ENCODE data around the gene CERKL. TPM values are rescaled to one million over a fixed set of nuclear protein-coding genes. Genes with fewer than 3 reads are reported as not detected.

The CERKL gene
- total RNA-seq, 4 donors from 2014 or later, result 1.5 to 2.6 TPM; not detected in 2

GRCh38 chr2:181655519-181655918 is 1.4 kb downstream of the CERKL start:
- H3K4me3 ChIP-seq, result no peak overlapping the region
- TF ChIP-seq POLR2A (IDR thresholded peaks at IDR 0.05) (no peak), CTCF (IDR thresholded peaks at IDR 0.05) (no peak)
- intact Hi-C loops (cut with DNase I; ENCODE audit: low total_unique reads), result no loop called here
- no peaks in the 10 kb centered on the region for H3K9me3 ChIP-seq
- no peaks in the 10 kb centered on the region for H3K36me3 ChIP-seq
- no peak overlapping the region for H3K27ac ChIP-seq
- DNase-seq, result no peak
- H3K27me3 ChIP-seq, result no peaks in the 10 kb centered on the region
- H3K4me1 ChIP-seq, result peaks cover 0 to 4% of the 10 kb centered on the region in 2 donors

GRCh38 chr2:181649436-181649979 is 7.4 kb downstream of the CERKL start:
- H3K36me3 ChIP-seq, result no peaks in the 10 kb centered on the region
- DNase-seq, result no peak
- no peaks in the 10 kb centered on the region for H3K27me3 ChIP-seq
- H3K4me1 ChIP-seq, result no peaks in the 10 kb centered on the region
- intact Hi-C loops (cut with DNase I; ENCODE audit: low total_unique reads), result no loop called here
- no peak overlapping the region for H3K4me3 ChIP-seq
- H3K9me3 ChIP-seq, result no peaks in the 10 kb centered on the region
- TF ChIP-seq POLR2A (IDR thresholded peaks at IDR 0.05), result no peak
- TF ChIP-seq CTCF (IDR thresholded peaks at IDR 0.05), result no peak
- no peak overlapping the region for H3K27ac ChIP-seq

GRCh38 chr2:181648478-181649155 is 8.3 kb downstream of the CERKL start:
- DNase-seq, result no peak
- Histone ChIP-seq H3K27me3 (no peaks in the 10 kb centered on the region), H3K36me3 (no peaks in the 10 kb centered on the region), H3K4me1 (no peaks in the 10 kb centered on the region), H3K4me3 (no peak overlapping the region), H3K27ac (no peak overlapping the region), H3K9me3 (no peaks in the 10 kb centered on the region)
- TF ChIP-seq POLR2A (IDR thresholded peaks at IDR 0.05), result no peak
- TF ChIP-seq CTCF (IDR thresholded peaks at IDR 0.05), result no peak
- intact Hi-C loops (cut with DNase I; ENCODE audit: low total_unique reads), result no loop called here

- H3K27ac ChIP-seq, result no peak overlapping the region
- H3K4me1 ChIP-seq, result no peaks in the 10 kb centered on the region
- H3K9me3 ChIP-seq, result no peaks in the 10 kb centered on the region
- TF ChIP-seq POLR2A (IDR thresholded peaks at IDR 0.05) (no peak), CTCF (IDR thresholded peaks at IDR 0.05) (no peak)
- no peak for DNase-seq
- intact Hi-C loops (cut with DNase I; ENCODE audit: low total_unique reads), result no loop called here
- no peak overlapping the region for H3K4me3 ChIP-seq
- no peaks in the 10 kb centered on the region for H3K36me3 ChIP-seq
- H3K27me3 ChIP-seq, result no peaks in the 10 kb centered on the region
These were observed 10.4 kb downstream of the CERKL start for GRCh38 chr2:181646415-181646987.

- intact Hi-C loops (cut with DNase I; ENCODE audit: low total_unique reads), result no loop called here
- Histone ChIP-seq H3K4me1 (no peaks in the 10 kb centered on the region), H3K27me3 (no peaks in the 10 kb centered on the region), H3K27ac (no peak overlapping the region), H3K36me3 (no peaks in the 10 kb centered on the region), H3K4me3 (no peak overlapping the region), H3K9me3 (no peaks in the 10 kb centered on the region)
- DNase-seq, result no peak
- no peak for TF ChIP-seq CTCF (IDR thresholded peaks at IDR 0.05)
- no peak for TF ChIP-seq POLR2A (IDR thresholded peaks at IDR 0.05)
These were observed 13.8 kb downstream of the CERKL start for GRCh38 chr2:181643151-181643550.
